ENCODE measurements around the gene ALOXE3. TPM values are rescaled to one million over a fixed set of nuclear protein-coding genes. Genes with fewer than 3 reads are reported as not detected.

The ALOXE3 gene
- total and polyA plus RNA-seq, 2 of the 8 experiments (the other 6 are each of a cell fraction or from before 2014, with no cell fraction given): 0.26 TPM; not detected in 1

DNA sequence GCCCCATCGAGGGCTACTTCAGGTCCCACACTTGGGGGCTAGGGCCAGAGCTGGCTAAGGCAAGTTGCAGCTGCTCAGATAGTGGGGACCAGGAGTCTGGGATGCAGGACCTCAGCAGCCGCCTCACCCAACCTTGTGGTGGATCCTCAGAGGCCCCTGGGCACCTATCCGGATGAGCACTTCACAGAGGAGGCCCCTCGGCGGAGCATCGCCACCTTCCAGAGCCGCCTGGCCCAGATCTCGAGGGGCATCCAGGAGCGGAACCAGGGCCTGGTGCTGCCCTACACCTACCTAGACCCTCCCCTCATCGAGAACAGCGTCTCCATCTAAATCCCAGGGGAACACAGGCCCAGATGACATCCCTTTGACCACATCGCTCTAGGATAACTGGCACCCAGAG lies 70.1 kb downstream of the ALOXE3 start:
- WGBS, 2 experiments (ENCODE audit: extremely low coverage in 1 of 2, insufficient coverage in 1 of 2, insufficient read length in 1 of 2, insufficient replicate concordance in 2 of 2, low coverage in 1 of 2, low lambda C conversion rate in 2 of 2, missing lambda C conversion rate in 1 of 2): 94% methylated on average over 12 of the region's 12 CpGs; no CpG with 5 or more reads in 1 of the 2 experiments

More for the DNA sequence above, 70.1 kb downstream of the ALOXE3 start:
- DNase-seq (ENCODE audit: low read depth in 1 of 2, low spot score in 2 of 2) (no peak), FAIRE-seq (no peak)
- Histone ChIP-seq H3K27ac (ENCODE audit: low read depth, low read length) (no peak overlapping the region), H2BK12ac (ENCODE audit: low read depth, low read length) (no peak overlapping the region), H2AFZ (ENCODE audit: low read length) (no peak overlapping the region), H2AK5ac (ENCODE audit: low read depth, low read length) (no peak overlapping the region), H2BK20ac (ENCODE audit: low read length) (no peak overlapping the region), H3K4me1 (replicated peaks in 1 of 4; ENCODE audit: control insufficient read depth in 3 of 4, insufficient read depth in 4 of 4, low read length in 3 of 4) (no peaks in the 10 kb centered on the region), H4K91ac (replicated peaks; ENCODE audit: insufficient read length, low read length) (no peak overlapping the region), H3K9ac (replicated peaks in 1 of 4; ENCODE audit: extremely low read depth in 1 of 4, low read depth in 3 of 4, low read length in 3 of 4) (no peak overlapping the region), H3K4ac (replicated peaks; ENCODE audit: insufficient read length, low read depth, low read length) (no peak overlapping the region), H3K14ac (ENCODE audit: insufficient read length) (no peak overlapping the region), H3K23ac (ENCODE audit: insufficient read length) (no peak overlapping the region), H3K56ac (replicated peaks; ENCODE audit: insufficient read length, low read depth, low read length) (no peak overlapping the region), H2BK5ac (ENCODE audit: low read depth, low read length) (no peak overlapping the region), H3K27me3 (replicated peaks in 1 of 4; ENCODE audit: control insufficient read depth in 3 of 4, extremely low read depth in 1 of 4, insufficient read depth in 3 of 4, low read length in 3 of 4) (peaks cover 0 to 3% (median 1%) of the 10 kb centered on the region in 4 experiments; a peak in 3 of 7 replicates), H2BK120ac (replicated peaks; ENCODE audit: low read depth, low read length) (no peak overlapping the region), H3K23me2 (ENCODE audit: low read depth, low read length) (no peaks in the 10 kb centered on the region; the same call in 1 of the 2 replicates), H3K79me1 (ENCODE audit: low read depth, low read length) (no peaks in the 10 kb centered on the region), H3K18ac (ENCODE audit: extremely low read depth, low read length) (no peak overlapping the region), H3K79me2 (ENCODE audit: control insufficient read depth in 1 of 2, insufficient read depth in 2 of 2, low read length in 2 of 2) (no peaks in the 10 kb centered on the region), H3K4me3 (ENCODE audit: extremely low read depth in 1 of 4, insufficient read depth in 2 of 4, low read depth in 3 of 4, low read length in 4 of 4) (no peak overlapping the region), H3K9me3 (ENCODE audit: insufficient read depth in 2 of 2, low read depth in 1 of 2, low read length in 1 of 2) (no peaks in the 10 kb centered on the region), H4K20me1 (replicated peaks in 1 of 2; ENCODE audit: control insufficient read depth in 1 of 2, insufficient read depth in 2 of 2, low read length in 2 of 2) (no peaks in the 10 kb centered on the region), H3K4me2 (ENCODE audit: insufficient read depth in 1 of 2, low read depth in 2 of 2, low read length in 2 of 2) (no peak overlapping the region), H2BK15ac (ENCODE audit: low read length) (no peak overlapping the region), H4K8ac (ENCODE audit: extremely low read depth, insufficient read depth, low read length) (peak overlapping the region; percentile 71; the same call in 1 of the 2 replicates), H3K36me3 (ENCODE audit: control insufficient read depth in 2 of 4, insufficient read depth in 4 of 4, low read length in 3 of 4) (no peaks in the 10 kb centered on the region; a peak in 1 of 8 replicates), H4K5ac (ENCODE audit: insufficient read length, low read depth, low read length) (no peak overlapping the region)
- POLR2A ChIA-PET (ENCODE audit: partially characterized antibody): interaction anchor here (2.3 kb wide), 1 partner anchor 125 kb away, joined by 7 read pairs; no protein-coding TSS in a partner anchor
- CTCF ChIA-PET (ENCODE audit: partially characterized antibody): interaction anchor here (0.7 to 2.8 kb wide), 5 partner anchors 9 to 304 kb away, joined by 3 to 19 read pairs (median 3); no protein-coding TSS in a partner anchor
- no peak for TF ChIP-seq NANOG (IDR thresholded peaks at IDR 0.05; ENCODE audit: insufficient read depth, low read depth, low read length, poor library complexity, severe bottlenecking)
- TF ChIP-seq, protein P1, sequence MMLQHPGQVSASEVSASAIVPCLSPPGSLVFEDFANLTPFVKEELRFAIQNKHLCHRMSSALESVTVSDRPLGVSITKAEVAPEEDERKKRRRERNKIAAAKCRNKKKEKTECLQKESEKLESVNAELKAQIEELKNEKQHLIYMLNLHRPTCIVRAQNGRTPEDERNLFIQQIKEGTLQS (IDR thresholded peaks at IDR 0.05; ENCODE audit: insufficient read depth, low read depth, low read length): no peak
- no peak for TF ChIP-seq RFX5 (IDR thresholded peaks at IDR 0.05; ENCODE audit: borderline replicate concordance, low read depth, low read length)
- TF ChIP-seq HDAC6 (IDR thresholded peaks at IDR 0.05; ENCODE audit: low read depth, low read length): no peak
- no peak for TF ChIP-seq ZNF274 (IDR thresholded peaks at IDR 0.05; ENCODE audit: borderline replicate concordance, extremely low read depth, low read length)
- no peak for TF ChIP-seq TAF1 (IDR thresholded peaks at IDR 0.05; ENCODE audit: low read depth, low read length)
- TF ChIP-seq POU5F1 (IDR thresholded peaks at IDR 0.05; ENCODE audit: low read depth, low read length): no peak
- no peak for TF ChIP-seq EZH2 (IDR thresholded peaks at IDR 0.05; ENCODE audit: low read depth, low read length, severe bottlenecking)

All from H1 (cell line).